Sigmoid colon (tissue), 7 donors: ENCODE results near the gene CENPO. TPM values are rescaled to one million over a fixed set of nuclear protein-coding genes. Genes with fewer than 3 reads are reported as not detected.

Experiments
- DNase-seq: peaks from one replicate; pipeline ENCODE4 v3.0.0-alpha.2; 2019
- H3K27ac ChIP-seq, 4 donors: fragments of 200-600 bp; sonication (generic); one replicate each; pipeline ENCODE4 v1.5.1; 2016 to 2019; ENCODE audit warnings: mild to moderate bottlenecking in 1 of 4
- H3K27me3 ChIP-seq, 3 donors: fragments of 200-600 bp; sonication (generic); one replicate each; pipeline ENCODE4 v1.5.1; 2019; ENCODE audit warnings: mild to moderate bottlenecking in 1 of 3
- H3K36me3 ChIP-seq, 4 donors: fragments of 200-600 bp; sonication (generic); one replicate each; pipeline ENCODE4 v1.5.1; 2016 to 2019
- H3K4me1 ChIP-seq, 4 donors: fragments of 200-600 bp; sonication (generic); one replicate each; pipeline ENCODE4 v1.5.1; 2017 to 2019
- H3K4me3 ChIP-seq, 4 donors: fragments of 200-600 bp; sonication (generic); one replicate each; pipeline ENCODE4 v1.5.1; 2017 to 2019; ENCODE audit warnings: mild to moderate bottlenecking in 2 of 4, moderate library complexity in 1 of 4
- H3K9me3 ChIP-seq, 4 donors: fragments of 200-600 bp in 3 of 4; sonication (generic) in 3 of 4; one replicate each; pipeline versions ENCODE4 v1.5.1 to v1.6.1; 2013 to 2019
- EP300 ChIP-seq, 4 donors: sonication (generic); formaldehyde crosslinking; IDR thresholded peaks; one replicate each; pipeline ENCODE4 v1.6.1; 2017; ENCODE audit warnings: antibody characterized with exemption in 4 of 4
- POLR2A ChIP-seq, 2 donors: fragments of 450-650 bp; IDR thresholded peaks; one replicate each; pipeline ENCODE4 v1.6.1; 2016; ENCODE audit warnings: antibody characterized with exemption in 2 of 2, mild to moderate bottlenecking in 2 of 2, moderate library complexity in 2 of 2
- POLR2AphosphoS5 ChIP-seq, 4 donors: sonication (generic); formaldehyde crosslinking; IDR thresholded peaks; one replicate each; pipeline ENCODE4 v1.6.1; 2017; ENCODE audit warnings: antibody characterized with exemption in 4 of 4
- WGBS, 2 donors: extraction: QIAGEN DNeasy Blood & Tissue Kit; methylation state at CpG; one replicate each; pipeline ENCODE4 v1.1.7; 2013; 5-methylcytosine and 5-hydroxymethylcytosine counted together
- intact Hi-C: fragments of 100-400 bp; cut with DNase I; formaldehyde crosslinking; loops from one replicate; pipeline ENCODE4 v1.15.1; 2023
- polyA plus RNA-seq, 3 donors: library from polyadenylated mRNA; stranded (reverse); fragments of 200-250 nt; gene quantifications; one replicate each; pipeline ENCODE4 v1.2.3, GENCODE V29; 2013
- total RNA-seq, 4 donors: library from RNA; depleted of rRNA; stranded (reverse); fragments of >200 nt; gene quantifications; one replicate each; pipeline ENCODE4 v1.1.0, GENCODE V29; 2016
- TF ChIP-seq, protein P1 (sequence below), 4 experiments: fragments of 450-650 bp in 3 of 4; fragments of 200-600 bp in 1 of 4; IDR thresholded peaks; one replicate each; pipeline ENCODE4 v1.5.1; 2016 to 2019; ENCODE audit warnings: antibody characterized with exemption in 4 of 4, mild to moderate bottlenecking in 3 of 4, moderate library complexity in 2 of 4
- donor health status: healthy with polysubstance abuse.
- donor health status: Bipolar disorder and iron deficiency.
- donor health status: healthy.

CENPO gene
- total and polyA plus RNA-seq, 7 donors = 0.49 to 10.4 (median 4.9) TPM

DNA sequence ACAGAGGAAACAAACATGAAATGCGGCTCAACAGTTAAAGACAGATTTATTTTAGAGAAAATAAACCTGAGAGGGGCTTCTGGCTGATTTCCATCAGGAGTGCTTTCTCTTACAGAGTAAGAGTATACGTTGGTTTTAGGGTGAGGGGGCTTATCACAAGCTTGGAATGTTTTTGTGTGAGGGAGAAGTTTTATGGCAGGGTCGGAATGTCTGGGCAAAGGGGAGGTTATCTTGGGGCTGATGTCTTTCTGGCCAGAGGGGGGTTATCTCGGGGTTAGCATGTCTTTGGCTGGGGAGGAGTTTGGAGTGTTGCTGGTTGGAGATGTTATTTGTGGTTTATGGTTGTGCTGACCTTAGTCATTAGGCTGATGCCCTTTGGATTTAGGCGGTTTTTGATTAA is 22.2 kb upstream of the CENPO start:
- intact Hi-C loops = no loop called here
- H3K9me3 ChIP-seq = no peaks in the 10 kb centered on the region
- no peak for TF ChIP-seq POLR2AphosphoS5 (IDR thresholded peaks at IDR 0.05)
- TF ChIP-seq, protein P1, sequence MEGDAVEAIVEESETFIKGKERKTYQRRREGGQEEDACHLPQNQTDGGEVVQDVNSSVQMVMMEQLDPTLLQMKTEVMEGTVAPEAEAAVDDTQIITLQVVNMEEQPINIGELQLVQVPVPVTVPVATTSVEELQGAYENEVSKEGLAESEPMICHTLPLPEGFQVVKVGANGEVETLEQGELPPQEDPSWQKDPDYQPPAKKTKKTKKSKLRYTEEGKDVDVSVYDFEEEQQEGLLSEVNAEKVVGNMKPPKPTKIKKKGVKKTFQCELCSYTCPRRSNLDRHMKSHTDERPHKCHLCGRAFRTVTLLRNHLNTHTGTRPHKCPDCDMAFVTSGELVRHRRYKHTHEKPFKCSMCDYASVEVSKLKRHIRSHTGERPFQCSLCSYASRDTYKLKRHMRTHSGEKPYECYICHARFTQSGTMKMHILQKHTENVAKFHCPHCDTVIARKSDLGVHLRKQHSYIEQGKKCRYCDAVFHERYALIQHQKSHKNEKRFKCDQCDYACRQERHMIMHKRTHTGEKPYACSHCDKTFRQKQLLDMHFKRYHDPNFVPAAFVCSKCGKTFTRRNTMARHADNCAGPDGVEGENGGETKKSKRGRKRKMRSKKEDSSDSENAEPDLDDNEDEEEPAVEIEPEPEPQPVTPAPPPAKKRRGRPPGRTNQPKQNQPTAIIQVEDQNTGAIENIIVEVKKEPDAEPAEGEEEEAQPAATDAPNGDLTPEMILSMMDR (IDR thresholded peaks at IDR 0.05) = no peak
- TF ChIP-seq POLR2A (IDR thresholded peaks at IDR 0.05) = no peak
- no peak for TF ChIP-seq EP300 (IDR thresholded peaks at IDR 0.05)
- no peak overlapping the region for H3K4me3 ChIP-seq
- DNase-seq = no peak
- H3K36me3 ChIP-seq = peaks cover 0 to 38% (median 5%) of the 10 kb centered on the region in 4 donors
- no peak overlapping the region for H3K27ac ChIP-seq
- no peaks in the 10 kb centered on the region for H3K4me1 ChIP-seq
- whole genome bisulfite sequencing, 2 donors = 92 to 95% methylated on average over 5 of the region's 5 CpGs
- H3K27me3 ChIP-seq = no peaks in the 10 kb centered on the region

DNA sequence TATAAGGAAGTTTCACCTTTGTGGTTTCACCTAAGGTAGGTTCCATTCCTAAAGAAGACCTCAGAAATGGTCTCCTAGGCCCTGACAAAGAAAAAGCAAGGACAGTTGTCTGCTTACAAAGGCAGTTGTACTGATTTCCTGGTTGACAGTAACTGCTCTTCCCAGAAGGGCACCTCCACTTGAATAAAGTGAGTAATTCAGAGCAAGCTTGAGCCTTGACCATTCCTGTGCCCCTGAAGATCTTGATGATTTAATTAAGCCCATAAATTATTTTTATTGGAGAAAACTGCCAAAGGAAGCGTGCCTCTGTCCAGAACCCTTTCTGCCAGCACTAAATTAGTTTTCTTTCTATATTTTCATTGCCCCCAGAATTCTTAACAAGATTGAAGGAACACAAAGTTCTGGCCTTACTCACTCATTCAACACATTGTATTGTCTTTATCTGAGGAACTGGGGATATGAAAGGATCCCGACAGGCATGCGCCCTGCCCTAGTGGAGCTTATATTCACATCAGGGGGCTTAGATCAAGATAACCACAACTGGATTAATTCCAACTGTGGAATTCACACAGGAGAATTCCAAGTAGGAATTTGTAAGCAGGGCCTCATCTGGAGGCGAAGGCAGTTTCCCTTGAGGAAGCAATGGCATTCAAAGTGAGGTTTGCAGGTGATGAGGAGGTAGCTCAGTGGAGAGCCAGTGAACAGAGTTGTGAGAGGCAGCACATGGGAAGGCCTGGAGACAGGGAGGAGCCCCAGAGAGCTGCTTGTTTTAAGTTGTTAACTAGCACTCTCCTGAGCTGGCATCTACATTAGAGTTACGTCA is 21.2 kb upstream of the CENPO start:
- DNase-seq = no peak
- Histone ChIP-seq H3K9me3 (no peaks in the 10 kb centered on the region), H3K4me1 (no peaks in the 10 kb centered on the region), H3K36me3 (peaks cover 0 to 33% (median 5%) of the 10 kb centered on the region in 4 donors), H3K27ac (no peak overlapping the region), H3K27me3 (no peaks in the 10 kb centered on the region), H3K4me3 (no peak overlapping the region)
- intact Hi-C loops = no loop called here
- TF ChIP-seq POLR2A (IDR thresholded peaks at IDR 0.05) (no peak), EP300 (IDR thresholded peaks at IDR 0.05) (no peak), POLR2AphosphoS5 (IDR thresholded peaks at IDR 0.05) (no peak)
- TF ChIP-seq, protein P1 (IDR thresholded peaks at IDR 0.05) = no peak
- 95% methylated on average over 5 of the region's 5 CpGs for WGBS, 2 donors

DNA sequence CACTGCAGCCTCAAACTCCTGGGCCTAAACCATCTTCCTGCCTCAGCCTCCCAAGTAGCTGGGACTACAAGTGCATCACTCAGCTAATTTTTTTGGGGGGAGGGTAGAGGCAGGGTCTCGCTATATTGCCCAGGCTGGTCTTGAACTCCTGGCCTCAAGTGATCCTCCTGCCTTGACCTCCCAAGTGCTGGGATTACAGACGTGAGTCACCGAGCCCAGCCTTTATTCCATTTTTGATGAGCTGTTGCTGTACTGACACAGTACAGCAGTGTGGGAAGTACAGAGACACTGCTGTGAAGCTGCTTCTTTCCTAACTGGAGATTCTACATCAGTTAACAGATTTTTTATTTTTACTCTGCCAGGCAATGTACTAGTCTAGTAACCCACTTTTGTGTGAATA is 18.9 kb upstream of the CENPO start:
- no peak for DNase-seq
- peaks cover 0 to 14% (median 5%) of the 10 kb centered on the region in 4 donors for H3K36me3 ChIP-seq
- intact Hi-C loops = no loop called here

DNA sequence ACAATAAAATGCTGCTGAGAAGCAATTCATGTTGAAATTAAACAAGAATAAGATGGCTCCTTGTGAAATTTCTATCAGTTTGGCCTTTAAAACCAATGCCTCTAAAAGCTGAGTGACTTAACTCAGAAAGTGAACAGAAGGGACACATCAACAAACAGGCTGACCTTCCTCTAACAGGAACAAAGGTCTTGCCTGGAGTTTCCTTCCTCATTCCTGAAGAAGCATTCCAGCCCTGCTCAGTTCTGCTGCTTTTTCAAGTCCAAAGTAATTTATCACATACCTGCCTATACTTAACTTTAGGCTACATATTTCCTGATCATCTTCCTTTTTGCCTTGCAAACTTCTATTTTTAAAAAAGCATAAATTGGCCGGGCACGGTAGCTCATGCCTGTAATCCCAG is 14.1 kb upstream of the CENPO start:
- no peak for DNase-seq
- Histone ChIP-seq H3K9me3 (no peaks in the 10 kb centered on the region), H3K36me3 (no peaks in the 10 kb centered on the region), H3K4me1 (no peaks in the 10 kb centered on the region), H3K27ac (no peak overlapping the region), H3K4me3 (no peak overlapping the region), H3K27me3 (no peaks in the 10 kb centered on the region)
- intact Hi-C loops = no loop called here
- WGBS, 2 donors = 53 to 60% methylated on average over 2 of the region's 2 CpGs
- TF ChIP-seq, protein P1 (IDR thresholded peaks at IDR 0.05) = no peak
- no peak for TF ChIP-seq POLR2AphosphoS5 (IDR thresholded peaks at IDR 0.05)
- TF ChIP-seq POLR2A (IDR thresholded peaks at IDR 0.05) = no peak
- no peak for TF ChIP-seq EP300 (IDR thresholded peaks at IDR 0.05)

More for the DNA sequence above, 18.9 kb upstream of the CENPO start:
- no peaks in the 10 kb centered on the region for H3K9me3 ChIP-seq
- no peaks in the 10 kb centered on the region for H3K27me3 ChIP-seq
- TF ChIP-seq EP300 (IDR thresholded peaks at IDR 0.05) = no peak
- TF ChIP-seq POLR2AphosphoS5 (IDR thresholded peaks at IDR 0.05) = no peak
- TF ChIP-seq, protein P1 (IDR thresholded peaks at IDR 0.05) = no peak
- TF ChIP-seq POLR2A (IDR thresholded peaks at IDR 0.05) = no peak
- no peaks in the 10 kb centered on the region for H3K4me1 ChIP-seq
- H3K4me3 ChIP-seq = no peak overlapping the region
- no peak overlapping the region for H3K27ac ChIP-seq
- 85 to 86% methylated on average over 3 of the region's 3 CpGs for WGBS, 2 donors
